Mucosa of stomach (tissue), 1 donor: ENCODE data around the gene TFPT.
A peak's percentile ranks its signal among the peaks of the same experiment; 100 is the strongest.

Experiments
- H3K27me3 ChIP-seq: one replicate; pipeline ENCODE4 v1.7.0; 2013; ENCODE audit warnings: mild to moderate bottlenecking, low read length; ENCODE audit not compliant: control insufficient read depth, insufficient read depth
- H3K36me3 ChIP-seq: one replicate; pipeline ENCODE4 v1.7.0; 2013; ENCODE audit warnings: low read length; ENCODE audit not compliant: control insufficient read depth, insufficient read depth
- H3K4me1 ChIP-seq: one replicate; pipeline ENCODE4 v1.7.0; 2013; ENCODE audit warnings: mild to moderate bottlenecking, low read length; ENCODE audit not compliant: control insufficient read depth, insufficient read depth
- H3K4me3 ChIP-seq: one replicate; pipeline ENCODE4 v1.7.0; 2013; ENCODE audit warnings: low read length
- H3K9ac ChIP-seq: one replicate; pipeline ENCODE4 v1.7.0; 2013; ENCODE audit warnings: mild to moderate bottlenecking, low read length, moderate library complexity
- H3K9me3 ChIP-seq: one replicate; pipeline ENCODE4 v1.7.0; 2013; ENCODE audit warnings: mild to moderate bottlenecking, low read length, moderate library complexity; ENCODE audit not compliant: control insufficient read depth
- donor health status: Pancreatic carcinoma.

TFPT gene

DNA sequence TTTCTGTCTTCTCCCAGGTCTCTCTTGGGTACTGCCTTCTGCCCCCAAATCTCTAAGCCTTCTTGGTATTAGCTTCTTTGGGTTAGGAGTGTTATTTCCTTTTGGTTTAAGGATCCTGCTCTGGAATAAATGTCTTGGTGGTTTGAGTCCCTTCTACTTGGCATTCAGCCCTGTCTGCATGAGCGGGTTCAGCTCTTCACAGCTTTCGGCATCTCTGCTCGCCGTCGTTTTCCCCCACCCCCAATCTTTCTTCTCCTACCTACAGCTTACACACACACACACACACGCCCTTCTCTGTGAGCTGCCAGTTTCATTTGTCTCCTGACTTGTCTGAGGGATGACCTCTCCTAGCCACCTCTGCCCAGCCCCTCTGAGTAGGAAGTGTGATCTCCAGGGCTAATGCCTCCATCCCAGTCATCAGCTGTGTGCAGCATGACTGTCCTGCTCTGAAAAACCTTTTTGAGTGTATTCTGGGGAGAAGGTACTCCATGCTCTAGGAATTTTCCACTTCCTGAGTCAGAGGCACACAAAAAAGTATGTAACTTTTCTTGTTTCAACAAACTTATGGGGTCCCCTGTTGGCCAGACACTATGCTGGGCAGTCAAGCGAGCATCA lies 26.8 kb upstream of the TFPT start:
- Histone ChIP-seq H3K9ac (no peak overlapping the region), H3K4me1 (peaks cover 17% of the 10 kb centered on the region), H3K9me3 (no peaks in the 10 kb centered on the region), H3K27me3 (no peaks in the 10 kb centered on the region), H3K4me3 (no peak overlapping the region), H3K36me3 (peaks cover 40% of the 10 kb centered on the region)

DNA sequence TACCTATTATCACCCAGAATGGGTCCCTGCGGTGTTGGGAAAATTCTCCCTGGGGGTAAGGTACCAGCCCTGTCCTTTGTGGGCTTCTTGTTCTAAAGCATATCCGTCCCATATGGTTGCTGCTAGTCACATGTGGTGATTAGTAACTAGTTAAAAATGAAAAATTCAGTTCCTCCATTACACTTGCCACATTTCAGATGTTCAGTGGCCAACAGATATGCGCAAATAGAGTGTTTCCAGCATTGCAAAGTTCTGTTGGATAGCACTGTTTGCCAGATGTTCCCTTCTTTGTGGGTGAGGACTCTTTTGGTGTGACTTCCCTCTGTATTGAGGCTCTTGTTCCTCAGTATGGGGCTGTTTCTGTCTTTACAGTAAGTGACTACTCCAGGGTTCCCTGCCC lies 25.9 kb upstream of the TFPT start:
- Histone ChIP-seq H3K27me3 (no peaks in the 10 kb centered on the region), H3K4me1 (peaks cover 19% of the 10 kb centered on the region), H3K9ac (no peak overlapping the region), H3K4me3 (no peak overlapping the region), H3K36me3 (peaks cover 33% of the 10 kb centered on the region), H3K9me3 (no peaks in the 10 kb centered on the region)

DNA sequence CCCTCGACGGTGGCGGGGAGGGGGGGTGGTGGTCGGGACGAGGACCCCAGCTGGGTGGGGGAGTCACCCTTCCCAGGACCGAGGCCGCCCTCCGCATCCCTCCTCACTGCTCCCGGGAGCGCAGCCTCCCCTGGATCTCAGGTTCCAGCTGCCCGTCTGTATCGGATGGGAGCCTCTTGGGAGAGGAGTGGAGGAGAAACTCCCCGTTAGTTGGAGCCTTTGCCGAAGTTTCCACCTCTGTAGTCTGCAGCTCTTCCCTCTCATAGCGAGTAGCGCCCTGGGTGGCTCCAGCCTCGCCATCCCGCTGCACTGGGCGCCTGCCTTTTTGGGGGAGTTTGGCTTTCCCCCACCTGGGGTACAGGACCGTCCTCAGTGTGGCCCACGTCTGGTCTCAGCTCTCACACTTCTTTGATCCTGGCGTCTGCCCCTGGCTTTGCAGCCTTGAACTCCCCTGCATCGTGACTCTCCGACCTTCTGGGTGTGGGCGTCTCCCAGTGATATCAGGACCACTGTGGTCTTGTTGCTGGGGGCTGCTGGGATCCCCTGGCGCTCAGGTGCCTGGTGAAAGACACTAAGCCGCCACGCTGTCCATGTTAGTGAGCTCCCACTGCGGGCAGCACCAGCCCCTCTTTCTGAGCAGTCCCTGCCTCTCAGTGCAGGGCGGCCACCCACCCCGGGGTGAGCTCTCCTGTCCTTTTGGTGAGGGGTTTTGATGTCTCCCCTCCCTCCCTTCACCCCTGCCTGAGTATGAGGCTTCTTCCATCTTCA lies 23.2 kb upstream of the TFPT start:
- peaks cover 24% of the 10 kb centered on the region for H3K4me1 ChIP-seq
- H3K36me3 ChIP-seq, result peaks cover 12% of the 10 kb centered on the region
- H3K4me3 ChIP-seq, result peak overlapping the region; percentile 28
- peaks cover 2% of the 10 kb centered on the region for H3K27me3 ChIP-seq
- peak overlapping the region; percentile 94 for H3K9ac ChIP-seq
- H3K9me3 ChIP-seq, result no peaks in the 10 kb centered on the region

DNA sequence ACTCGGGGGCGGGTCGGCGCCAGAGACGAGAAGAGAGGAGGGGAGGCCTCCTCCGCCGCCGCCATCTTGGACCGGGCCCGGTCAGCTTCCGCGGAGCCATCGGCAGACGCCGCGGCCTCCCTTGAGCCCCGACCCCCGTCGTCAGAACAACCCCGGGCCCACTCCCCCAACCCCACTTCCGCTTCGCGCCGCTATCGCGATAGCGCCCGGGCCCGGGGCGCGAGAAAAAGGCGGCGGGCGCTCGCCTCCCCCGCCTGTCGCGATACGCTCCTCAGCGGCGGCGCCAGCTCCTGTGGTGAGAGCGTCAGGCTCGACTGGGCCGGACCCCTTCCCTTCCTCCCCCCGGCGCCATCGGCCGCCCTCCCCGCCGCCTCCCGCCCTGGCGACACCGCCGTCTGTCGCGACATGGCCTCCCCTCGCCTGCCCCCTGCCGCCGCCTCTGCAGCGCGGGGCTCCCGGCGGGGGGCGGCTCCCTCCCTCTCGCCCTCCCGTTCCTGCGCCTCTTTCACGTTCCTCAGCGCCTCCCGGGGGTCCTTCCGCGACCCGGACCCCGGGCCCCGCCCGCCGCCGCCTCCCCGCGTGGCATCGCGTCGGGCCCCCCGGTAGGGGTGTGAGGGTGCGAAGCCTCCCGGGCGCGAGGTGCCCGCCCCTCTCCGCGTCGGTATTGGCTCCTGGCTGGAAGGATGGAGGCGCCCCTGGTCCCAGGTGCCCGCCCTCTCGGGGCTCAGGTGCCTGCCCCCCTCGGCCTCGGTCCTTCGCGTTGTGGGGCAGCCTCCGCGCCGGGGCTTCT lies 22.4 kb upstream of the TFPT start, which contains the start of gene CNOT3:
Gene CNOT3, plus strand, starts transcription at position 64 of the 790 bp plus-strand sequence. CDS start 5,217 bp downstream, outside the sequence.
- Histone ChIP-seq H3K4me1 (peaks cover 24% of the 10 kb centered on the region), H3K9ac (peak within 1 kb of the TSS; percentile 94), H3K4me3 (peak within 1 kb of the TSS; percentile 65), H3K9me3 (no peaks in the 10 kb centered on the region), H3K27me3 (peaks cover 5% of the 10 kb centered on the region), H3K36me3 (peaks cover 4% of the 10 kb centered on the region)

DNA sequence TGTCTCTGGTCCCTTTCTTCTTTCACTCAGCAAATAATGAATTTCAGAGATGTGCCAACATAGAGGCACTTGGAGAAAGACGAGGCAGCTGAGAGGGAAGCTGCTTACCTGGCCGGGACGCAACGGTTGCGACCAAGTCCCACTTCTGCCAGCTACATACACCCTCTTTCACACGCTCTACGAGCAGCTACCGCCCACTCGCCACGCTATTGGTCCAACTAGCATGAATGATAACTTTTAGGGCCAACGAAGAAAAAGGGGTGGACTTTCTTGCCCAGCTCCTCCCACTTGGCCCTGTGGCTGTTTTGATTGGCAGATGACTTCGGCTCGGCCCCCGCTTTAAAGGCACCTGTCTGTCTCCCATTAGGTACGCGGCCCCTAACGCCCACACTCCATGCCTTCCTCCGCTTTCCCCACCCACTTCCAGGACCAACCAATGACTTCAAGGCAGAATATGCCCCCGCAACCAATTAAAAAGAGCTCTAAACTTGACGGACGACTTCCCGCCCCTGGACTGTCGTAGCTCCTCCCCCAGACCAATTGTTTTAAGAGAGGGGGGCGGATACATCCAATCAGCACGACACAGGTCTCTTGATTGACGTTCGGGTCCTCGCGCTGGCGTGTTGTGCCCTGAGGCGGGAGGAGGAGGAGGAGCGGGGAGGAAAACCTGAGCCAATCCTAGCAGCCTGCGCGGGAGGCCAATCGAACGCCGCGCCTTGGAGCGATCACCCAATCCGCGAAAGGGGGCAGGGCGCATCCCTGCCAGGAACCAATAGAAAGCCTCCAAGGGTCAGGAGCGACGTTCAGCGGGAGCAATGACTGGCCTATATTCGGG lies 21.6 kb upstream of the TFPT start:
- Histone ChIP-seq H3K9me3 (no peaks in the 10 kb centered on the region), H3K27me3 (peaks cover 5% of the 10 kb centered on the region), H3K9ac (peak overlapping the region; percentile 94), H3K4me1 (peaks cover 24% of the 10 kb centered on the region), H3K36me3 (no peaks in the 10 kb centered on the region), H3K4me3 (peak overlapping the region; percentile 65)

DNA sequence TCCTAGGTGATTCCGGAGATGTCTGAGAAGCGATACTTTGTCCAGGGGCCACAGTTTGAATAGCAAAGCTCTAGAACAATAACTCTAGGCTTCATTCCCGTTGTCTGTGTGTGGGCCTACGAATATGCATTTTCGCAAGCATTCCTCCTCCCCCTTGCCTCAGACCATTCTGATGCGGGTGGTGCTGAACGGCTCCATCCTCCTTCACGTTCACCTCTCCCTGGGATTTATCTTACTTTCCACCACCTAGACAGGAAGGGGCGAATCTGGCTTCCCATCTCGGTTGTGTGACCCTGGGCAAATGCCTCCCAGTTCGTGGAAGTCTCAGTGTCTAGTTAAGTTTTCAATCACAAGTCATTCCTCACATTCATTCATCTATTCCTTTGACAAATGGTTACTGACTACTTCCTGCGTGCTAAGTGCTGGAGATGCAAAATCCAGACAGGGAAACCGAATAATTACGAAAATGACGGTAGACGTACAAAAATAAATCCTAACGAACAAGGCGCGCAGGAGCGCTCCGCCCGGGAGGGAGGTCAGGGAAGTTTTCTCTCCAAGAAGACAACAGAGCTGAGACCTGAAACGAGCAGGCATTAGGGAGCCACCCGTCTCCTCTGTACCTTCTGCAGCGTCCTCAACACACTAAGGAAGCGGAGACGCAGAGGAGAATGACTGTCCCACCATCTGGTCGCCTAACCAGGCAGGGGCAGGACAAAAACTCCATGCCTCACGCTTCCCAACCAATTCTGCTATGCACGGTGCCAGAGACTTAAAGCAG lies 20.8 kb upstream of the TFPT start:
- Histone ChIP-seq H3K36me3 (no peaks in the 10 kb centered on the region), H3K4me3 (peak overlapping the region; percentile 65), H3K4me1 (peaks cover 24% of the 10 kb centered on the region), H3K9me3 (no peaks in the 10 kb centered on the region), H3K27me3 (peaks cover 5% of the 10 kb centered on the region), H3K9ac (peak overlapping the region; percentile 55)

DNA sequence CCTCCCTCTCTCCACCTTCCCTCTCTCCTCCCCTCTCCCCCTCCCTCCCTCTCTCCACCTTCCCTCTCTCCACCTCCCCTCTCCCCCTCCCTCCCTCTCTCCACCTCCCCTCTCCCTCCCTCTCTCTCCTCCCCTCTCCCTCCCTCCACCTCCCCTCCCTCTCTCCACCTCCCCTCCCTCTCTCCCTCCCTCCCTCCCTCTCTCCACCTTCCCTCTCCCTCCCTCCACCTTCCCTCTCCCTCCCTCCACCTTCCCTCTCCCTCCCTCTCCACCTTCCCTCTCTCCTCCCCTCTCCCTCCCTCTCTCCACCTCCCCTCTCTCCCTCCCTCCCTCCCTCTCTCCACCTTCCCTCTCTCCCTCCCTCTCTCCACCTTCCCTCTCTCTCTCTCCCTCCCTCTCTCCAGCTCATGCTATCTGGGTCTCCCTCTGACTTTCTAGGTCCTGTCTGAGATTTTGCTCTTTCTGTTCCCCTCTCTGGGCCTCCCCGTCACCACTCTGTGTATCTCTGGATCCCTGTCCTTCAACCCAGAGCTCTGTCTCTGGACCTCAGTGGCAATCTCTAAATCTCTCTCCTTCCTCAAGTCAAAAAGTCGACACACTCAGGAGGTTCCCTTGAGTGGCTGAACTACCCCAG lies 18.6 kb upstream of the TFPT start:
- Histone ChIP-seq H3K9me3 (no peaks in the 10 kb centered on the region), H3K4me3 (no peak overlapping the region), H3K4me1 (peaks cover 12% of the 10 kb centered on the region), H3K27me3 (peaks cover 5% of the 10 kb centered on the region), H3K36me3 (no peaks in the 10 kb centered on the region), H3K9ac (no peak overlapping the region)

DNA sequence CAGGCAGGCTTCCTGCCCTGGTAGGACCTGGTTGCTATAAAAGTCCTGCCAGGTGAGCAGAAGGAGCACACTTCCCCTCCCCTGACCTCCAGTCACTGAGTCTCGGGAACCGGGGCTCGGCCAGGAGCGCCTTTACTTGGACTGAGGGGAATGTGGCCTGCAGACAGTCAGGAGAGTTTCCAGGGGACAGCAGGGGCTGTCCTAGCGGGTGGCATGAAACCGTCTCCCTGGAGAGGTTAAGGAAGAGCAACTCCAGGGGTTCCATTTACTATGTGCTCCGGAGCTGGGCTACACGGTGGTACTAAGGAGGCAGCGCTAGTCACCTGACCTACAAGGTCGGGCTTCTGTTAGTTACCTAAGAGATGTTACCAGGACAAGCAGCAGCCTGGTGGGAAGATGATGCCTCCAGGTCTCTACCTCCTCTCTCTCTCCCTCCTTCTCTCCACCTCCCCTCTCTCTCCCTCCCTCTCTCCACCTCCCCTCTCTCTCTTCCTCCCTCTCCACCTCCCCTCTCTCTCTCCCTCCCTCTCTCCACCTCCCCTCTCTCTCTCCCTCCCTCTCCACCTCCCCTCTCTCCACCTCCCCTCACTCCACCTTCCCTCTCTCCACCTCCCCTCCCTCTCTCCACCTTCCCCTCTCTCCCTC lies 18.0 kb upstream of the TFPT start:
- H3K4me1 ChIP-seq, result peaks cover 7% of the 10 kb centered on the region
- no peaks in the 10 kb centered on the region for H3K9me3 ChIP-seq
- H3K27me3 ChIP-seq, result peaks cover 5% of the 10 kb centered on the region
- no peak overlapping the region for H3K4me3 ChIP-seq
- H3K36me3 ChIP-seq, result no peaks in the 10 kb centered on the region
- no peak overlapping the region for H3K9ac ChIP-seq

DNA sequence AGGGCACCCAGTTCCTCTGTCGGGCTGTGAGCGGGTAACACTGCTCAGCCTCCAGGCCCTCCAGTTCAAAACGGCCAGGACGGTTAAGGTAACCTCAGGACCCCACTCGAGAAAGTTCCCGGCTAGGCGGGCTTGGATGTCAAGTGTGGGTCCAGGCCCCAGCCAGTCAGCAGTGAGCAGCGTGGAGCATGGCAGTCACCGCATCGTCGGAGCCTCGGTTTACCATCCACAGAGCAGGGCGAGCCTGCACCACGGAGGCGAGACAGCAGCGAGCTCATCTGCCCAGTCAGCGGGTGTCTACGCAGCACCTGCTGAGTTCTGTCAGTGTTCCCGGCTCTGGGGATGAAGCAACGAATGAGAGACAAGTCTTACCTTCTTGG lies 14.2 kb upstream of the TFPT start:
- no peak overlapping the region for H3K9ac ChIP-seq
- peaks cover 5% of the 10 kb centered on the region for H3K27me3 ChIP-seq
- no peak overlapping the region for H3K4me3 ChIP-seq
- no peaks in the 10 kb centered on the region for H3K4me1 ChIP-seq
- H3K9me3 ChIP-seq, result no peaks in the 10 kb centered on the region
- H3K36me3 ChIP-seq, result no peaks in the 10 kb centered on the region

DNA sequence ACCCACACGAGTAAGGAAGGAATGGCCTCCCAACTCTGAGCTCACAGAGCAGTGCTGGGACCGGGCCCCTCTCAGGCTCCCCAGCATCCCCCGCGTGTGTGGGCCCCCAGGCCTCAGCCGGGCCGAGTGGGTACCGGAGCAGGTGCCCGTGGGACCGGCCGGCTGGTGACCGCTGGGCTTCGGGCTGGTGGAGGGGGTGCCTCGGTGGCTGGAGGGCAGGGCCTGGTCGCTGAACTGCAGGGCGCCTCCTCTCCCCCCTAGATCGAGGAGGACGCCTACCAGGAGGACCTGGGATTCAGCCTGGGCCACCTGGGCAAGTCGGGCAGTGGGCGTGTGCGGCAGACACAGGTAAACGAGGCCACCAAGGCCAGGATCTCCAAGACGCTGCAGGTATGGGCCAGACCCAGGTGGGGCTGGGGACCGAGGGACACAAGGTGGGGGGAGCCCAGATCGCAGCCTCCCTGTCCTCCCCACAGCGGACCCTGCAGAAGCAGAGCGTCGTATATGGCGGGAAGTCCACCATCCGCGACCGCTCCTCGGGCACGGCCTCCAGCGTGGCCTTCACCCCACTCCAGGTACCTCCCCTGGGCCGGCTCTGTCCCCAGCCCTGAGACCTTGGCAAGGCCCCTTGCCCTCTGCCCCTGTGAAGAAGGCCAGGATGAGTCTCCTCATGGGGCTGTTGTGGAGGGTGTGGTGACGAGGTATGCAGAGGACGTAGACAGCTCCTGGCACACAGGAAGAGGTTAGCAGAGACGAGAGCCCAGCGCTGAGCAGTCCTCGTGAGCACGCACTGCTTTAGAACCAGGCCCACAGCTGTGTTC lies 13.5 kb upstream of the TFPT start:
- Histone ChIP-seq H3K4me3 (no peak overlapping the region), H3K36me3 (no peaks in the 10 kb centered on the region), H3K9me3 (no peaks in the 10 kb centered on the region), H3K9ac (no peak overlapping the region), H3K4me1 (no peaks in the 10 kb centered on the region), H3K27me3 (peaks cover 5% of the 10 kb centered on the region)
